Natural killer cell (primary cell): ENCODE data around the gene TMEM43. TPM values are rescaled to one million over a fixed set of nuclear protein-coding genes. Genes with fewer than 3 reads are reported as not detected.

Source experiments
- ATAC-seq, 3 donors: fragments of 150-1000 bp in 2 of 3; fragments of 200-7000 bp in 1 of 3; cut with Tn5 transposase; 1 replicate in 1 of 3; 2 replicates in 2 of 3; pipeline ENCODE4 v1.10.0; 2021; ENCODE audit warnings: mild to moderate bottlenecking in 2 of 3, moderate library complexity in 2 of 3
- DNase-seq, 2 donors: peaks; one replicate each; pipeline versions ENCODE4 v3.0.0 to v3.0.0-alpha.2; 2013 to 2021; ENCODE audit warnings: mixed read lengths in 1 of 2
- H3K27ac ChIP-seq: one replicate; pipeline ENCODE4 v1.5.1; 2013; ENCODE audit warnings: mild to moderate bottlenecking, low read length
- H3K27me3 ChIP-seq: one replicate; pipeline ENCODE4 v1.6.1; 2013; ENCODE audit warnings: low read length; ENCODE audit not compliant: control insufficient read depth, insufficient read depth
- H3K36me3 ChIP-seq: one replicate; pipeline ENCODE4 v1.6.1; 2013; ENCODE audit warnings: low read length; ENCODE audit not compliant: control insufficient read depth, insufficient read depth
- H3K4me1 ChIP-seq: one replicate; pipeline ENCODE4 v1.6.1; 2013; ENCODE audit warnings: low read length; ENCODE audit not compliant: control insufficient read depth, insufficient read depth
- H3K4me3 ChIP-seq: one replicate; pipeline ENCODE4 v1.5.1; 2013; ENCODE audit warnings: low read length
- H3K9me3 ChIP-seq: one replicate; pipeline ENCODE4 v1.6.1; 2013; ENCODE audit warnings: low read length; ENCODE audit not compliant: control insufficient read depth, insufficient read depth
- H3K27ac Mint-ChIP-seq, 2 donors: one replicate each; pipeline ENCODE4 v1.8.0; 2022; ENCODE audit warnings: mild to moderate bottlenecking in 2 of 2, mixed read lengths in 2 of 2, moderate library complexity in 1 of 2
- H3K27me3 Mint-ChIP-seq, 2 donors: one replicate each; pipeline ENCODE4 v1.8.0; 2022; ENCODE audit warnings: low read depth in 2 of 2, mixed read lengths in 2 of 2
- H3K36me3 Mint-ChIP-seq: one replicate; pipeline ENCODE4 v1.8.0; 2022; ENCODE audit warnings: mixed read lengths
- H3K4me1 Mint-ChIP-seq, 2 donors: one replicate each; pipeline ENCODE4 v1.8.0; 2022; ENCODE audit warnings: mixed read lengths in 2 of 2
- H3K4me3 Mint-ChIP-seq: one replicate; pipeline ENCODE4 v1.8.0; 2022; ENCODE audit warnings: mild to moderate bottlenecking, moderate library complexity, mixed read lengths
- H3K9me3 Mint-ChIP-seq, 2 donors: one replicate each; pipeline ENCODE4 v1.8.0; 2022; ENCODE audit warnings: mixed read lengths in 2 of 2
- WGBS: methylation state at CpG from one replicate; pipeline ENCODE4 v1.1.7; 2013; ENCODE audit warnings: missing lambda C conversion rate; ENCODE audit not compliant: insufficient coverage; 5-methylcytosine and 5-hydroxymethylcytosine counted together
- intact Hi-C: fragments of 100-400 bp; cut with micrococcal nuclease; formaldehyde crosslinking; loops from one replicate; pipeline ENCODE4 v1.14.2; 2022
- total RNA-seq, 4 donors: library from RNA; stranded (reverse); fragments of 120-200 nt in 1 of 4; gene quantifications; one replicate each; pipeline versions ENCODE4 v1.2.3 to v1.2.4, GENCODE V29; 2013 to 2022
- TF ChIP-seq, protein P1 (sequence below): fragments of 200-600 bp; IDR thresholded peaks from one replicate; pipeline ENCODE4 v1.8.0; 2022; ENCODE audit warnings: antibody characterized with exemption

TMEM43 gene
- total RNA-seq, 3 donors from 2014 or later (not counting 1 experiment from before 2014, with no cell fraction given), result 49.5 to 61.1 (median 54.1) TPM

DNA sequence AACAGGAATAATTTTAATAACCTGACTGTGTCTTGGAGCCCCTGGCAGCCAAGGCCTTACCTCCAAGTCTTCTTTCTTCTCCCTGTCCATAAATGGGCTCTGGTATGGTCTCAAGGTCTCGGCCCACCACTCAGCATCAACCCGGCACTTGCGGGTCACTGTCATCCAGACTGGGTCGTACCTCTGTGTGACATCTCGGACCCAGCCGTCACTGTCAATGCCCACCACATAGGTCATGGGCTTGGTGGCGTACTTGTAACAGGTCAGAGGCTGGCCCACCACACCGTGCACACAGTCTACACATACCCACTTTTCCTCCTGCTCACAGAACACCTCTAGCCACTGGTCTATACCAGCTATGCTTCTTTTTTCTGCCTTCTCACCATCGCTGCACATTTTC, 33.1 kb downstream of the TMEM43 start:
- intact Hi-C loops, result no loop called here
- Mint-ChIP-seq H3K9me3 (peaks cover 2 to 6% of the 10 kb centered on the region in 2 donors), H3K4me3 (no peak overlapping the region), H3K36me3 (peaks cover 54% of the 10 kb centered on the region), H3K4me1 (peaks cover 0 to 6% of the 10 kb centered on the region in 2 donors), H3K27me3 (no peaks in the 10 kb centered on the region), H3K27ac (no peak overlapping the region)
- 97% methylated on average over 9 of the region's 9 CpGs for WGBS
- Histone ChIP-seq H3K36me3 (peaks cover 78% of the 10 kb centered on the region), H3K27ac (no peak overlapping the region), H3K9me3 (no peaks in the 10 kb centered on the region), H3K4me3 (no peak overlapping the region), H3K27me3 (no peaks in the 10 kb centered on the region), H3K4me1 (no peaks in the 10 kb centered on the region)
- ATAC-seq (no peak), DNase-seq (no peak)
- TF ChIP-seq, protein P1, sequence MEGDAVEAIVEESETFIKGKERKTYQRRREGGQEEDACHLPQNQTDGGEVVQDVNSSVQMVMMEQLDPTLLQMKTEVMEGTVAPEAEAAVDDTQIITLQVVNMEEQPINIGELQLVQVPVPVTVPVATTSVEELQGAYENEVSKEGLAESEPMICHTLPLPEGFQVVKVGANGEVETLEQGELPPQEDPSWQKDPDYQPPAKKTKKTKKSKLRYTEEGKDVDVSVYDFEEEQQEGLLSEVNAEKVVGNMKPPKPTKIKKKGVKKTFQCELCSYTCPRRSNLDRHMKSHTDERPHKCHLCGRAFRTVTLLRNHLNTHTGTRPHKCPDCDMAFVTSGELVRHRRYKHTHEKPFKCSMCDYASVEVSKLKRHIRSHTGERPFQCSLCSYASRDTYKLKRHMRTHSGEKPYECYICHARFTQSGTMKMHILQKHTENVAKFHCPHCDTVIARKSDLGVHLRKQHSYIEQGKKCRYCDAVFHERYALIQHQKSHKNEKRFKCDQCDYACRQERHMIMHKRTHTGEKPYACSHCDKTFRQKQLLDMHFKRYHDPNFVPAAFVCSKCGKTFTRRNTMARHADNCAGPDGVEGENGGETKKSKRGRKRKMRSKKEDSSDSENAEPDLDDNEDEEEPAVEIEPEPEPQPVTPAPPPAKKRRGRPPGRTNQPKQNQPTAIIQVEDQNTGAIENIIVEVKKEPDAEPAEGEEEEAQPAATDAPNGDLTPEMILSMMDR, result no peak

- H3K27me3 Mint-ChIP-seq, result no peaks in the 10 kb centered on the region
- H3K36me3 ChIP-seq, result peaks cover 80% of the 10 kb centered on the region
- intact Hi-C loops, result no loop called here
- H3K4me3 Mint-ChIP-seq, result no peak overlapping the region
- TF ChIP-seq, protein P1, result no peak
- H3K9me3 ChIP-seq, result no peaks in the 10 kb centered on the region
- ATAC-seq (no peak), DNase-seq (no peak)
- H3K4me3 ChIP-seq, result no peak overlapping the region
- no peak overlapping the region for H3K27ac ChIP-seq
- no peaks in the 10 kb centered on the region for H3K27me3 ChIP-seq
- no peaks in the 10 kb centered on the region for H3K4me1 ChIP-seq
- WGBS, result 98% methylated on average over 14 of the region's 14 CpGs
- H3K27ac Mint-ChIP-seq, result peak overlapping the region in 1 of 2 donors; percentile 11
- H3K9me3 Mint-ChIP-seq, result peaks cover 2 to 6% of the 10 kb centered on the region in 2 donors
- peaks cover 0 to 6% of the 10 kb centered on the region in 2 donors for H3K4me1 Mint-ChIP-seq
- H3K36me3 Mint-ChIP-seq, result peaks cover 55% of the 10 kb centered on the region
Observed at GRCh38 chr3:14158370-14158769, 33.5 kb downstream of the TMEM43 start.

- TF ChIP-seq, protein P1, result no peak
- no peak overlapping the region for H3K27ac ChIP-seq
- no peaks in the 10 kb centered on the region for H3K27me3 Mint-ChIP-seq
- intact Hi-C loops, result no loop called here
- no peaks in the 10 kb centered on the region for H3K4me1 ChIP-seq
- H3K27me3 ChIP-seq, result no peaks in the 10 kb centered on the region
- peaks cover 78% of the 10 kb centered on the region for H3K36me3 ChIP-seq
- no peaks in the 10 kb centered on the region for H3K9me3 ChIP-seq
- peaks cover 55% of the 10 kb centered on the region for H3K36me3 Mint-ChIP-seq
- 97% methylated on average over 7 of the region's 8 CpGs for WGBS
- no peak overlapping the region for H3K4me3 Mint-ChIP-seq
- peaks cover 2 to 6% of the 10 kb centered on the region in 2 donors for H3K9me3 Mint-ChIP-seq
- DNase-seq, result no peak
- no peak overlapping the region for H3K27ac Mint-ChIP-seq
- H3K4me3 ChIP-seq, result no peak overlapping the region
- ATAC-seq, result peak in 1 of 3 donors; percentile 17
- H3K4me1 Mint-ChIP-seq, result peaks cover 0 to 6% of the 10 kb centered on the region in 2 donors
Observed at GRCh38 chr3:14159426-14159825, 34.6 kb downstream of the TMEM43 start.

DNA sequence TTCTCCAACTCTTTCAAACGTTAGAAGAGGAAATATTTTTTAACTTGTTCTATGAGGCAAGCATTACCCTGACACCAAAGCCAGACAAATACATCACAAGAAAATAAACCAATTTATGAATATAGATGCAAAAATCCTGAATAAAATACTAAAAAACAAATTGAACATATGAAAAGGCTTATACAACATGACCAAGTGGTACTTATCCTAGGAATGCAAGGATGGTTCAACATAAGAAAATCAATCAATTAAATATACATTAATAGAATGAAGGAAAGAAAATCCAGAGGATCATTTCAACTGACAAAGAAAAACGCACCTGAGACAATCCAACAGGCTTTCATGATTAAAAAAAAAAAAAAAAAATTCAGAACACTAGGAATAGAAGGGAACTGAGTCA, 36.4 kb downstream of the TMEM43 start:
- no CpG with 5 or more reads among the region's 2 CpGs for WGBS
- Histone ChIP-seq H3K9me3 (no peaks in the 10 kb centered on the region), H3K27me3 (no peaks in the 10 kb centered on the region), H3K4me1 (no peaks in the 10 kb centered on the region), H3K27ac (no peak overlapping the region), H3K36me3 (peaks cover 95% of the 10 kb centered on the region), H3K4me3 (no peak overlapping the region)
- Mint-ChIP-seq H3K36me3 (peaks cover 50% of the 10 kb centered on the region), H3K4me3 (no peak overlapping the region), H3K4me1 (peaks cover 3 to 6% of the 10 kb centered on the region in 2 donors), H3K27me3 (no peaks in the 10 kb centered on the region), H3K27ac (no peak overlapping the region), H3K9me3 (peaks cover 2 to 6% of the 10 kb centered on the region in 2 donors)
- TF ChIP-seq, protein P1, result no peak
- ATAC-seq (no peak), DNase-seq (no peak)
- intact Hi-C loops, result no loop called here
